ENCODE measurements around the gene ZNF608. TPM values are rescaled to one million over a fixed set of nuclear protein-coding genes. Genes with fewer than 3 reads are reported as not detected.

ZNF608 gene
- total and polyA plus RNA-seq, 2 experiments from 2014 or later = 20.5 to 42.4 TPM

DNA sequence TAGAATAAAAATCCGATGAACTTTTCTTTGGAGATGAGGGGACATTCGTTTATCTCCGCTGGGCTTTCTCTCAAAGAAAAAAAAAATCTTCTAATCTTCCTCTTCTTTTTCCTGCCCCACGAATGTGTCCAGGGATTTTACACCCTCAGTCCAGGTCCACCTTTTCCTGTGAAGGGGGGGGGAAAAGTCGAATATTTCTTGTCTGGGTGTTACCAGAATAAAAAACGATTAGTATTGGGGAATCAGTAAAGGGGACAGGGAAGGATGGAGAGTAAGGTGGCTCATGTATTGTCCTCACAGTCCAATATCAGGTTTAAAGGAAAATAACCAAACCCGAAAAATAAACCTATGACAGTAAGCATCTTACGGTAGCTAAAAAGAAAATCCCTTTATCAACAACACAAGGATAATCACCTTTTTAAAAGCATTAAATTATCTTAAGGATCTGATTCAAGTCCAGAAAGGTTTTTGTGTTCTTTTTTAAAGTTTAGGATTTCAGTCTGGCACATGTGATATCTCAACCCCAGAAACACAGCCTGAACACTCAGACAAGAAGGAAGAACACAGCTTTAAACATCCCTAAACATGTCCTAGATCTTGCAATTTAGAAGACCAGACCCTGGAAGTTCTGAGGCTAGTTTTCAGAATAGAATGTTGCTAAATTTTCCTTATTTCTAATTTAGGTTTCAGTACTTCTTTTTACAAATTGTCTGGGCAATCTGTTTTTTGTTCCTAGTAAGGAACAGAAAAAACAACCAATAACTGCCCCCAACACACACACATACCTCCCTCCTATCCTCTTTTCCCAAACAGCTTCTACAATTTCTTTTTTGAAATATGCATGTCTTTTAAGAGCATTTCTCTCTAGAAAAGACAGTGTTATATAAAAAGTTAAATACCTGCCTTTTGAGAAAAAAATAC lies 1.2 kb downstream of the ZNF608 start:
- peak overlapping the region; percentile 98 for H3K27ac Mint-ChIP-seq
- Histone ChIP-seq H3F3A (replicated peaks; ENCODE audit: low read depth) (no peaks in the 10 kb centered on the region), H3K27ac (ENCODE audit: low read depth) (no peak overlapping the region), H2AFZ (no peak overlapping the region), H3K4me2 (peak overlapping the region; percentile 87), H3K27me3 (ENCODE audit: insufficient read depth) (no peaks in the 10 kb centered on the region; the same call in 1 of the 2 replicates), H3K36me3 (ENCODE audit: insufficient read depth) (no peaks in the 10 kb centered on the region), H4K20me1 (replicated peaks; ENCODE audit: insufficient read depth) (no peaks in the 10 kb centered on the region), H3K9me2 (ENCODE audit: insufficient read depth) (no peaks in the 10 kb centered on the region), H3K79me2 (replicated peaks; ENCODE audit: insufficient read depth) (peaks cover 72% of the 10 kb centered on the region), H3K4me1 (ENCODE audit: insufficient read depth) (peaks cover 62% of the 10 kb centered on the region), H3K4me3 (peak overlapping the region; percentile 63)
- H3K4me3 Mint-ChIP-seq = no peak overlapping the region
- no peak for ATAC-seq
- peaks cover 2% of the 10 kb centered on the region; the same call in 2 of the 3 replicates for H3K9me3 Mint-ChIP-seq
- peaks cover 5% of the 10 kb centered on the region; the same call in 2 of the 3 replicates for H3K4me1 Mint-ChIP-seq
- peaks cover 4% of the 10 kb centered on the region for H3K27me3 Mint-ChIP-seq (ENCODE audit: insufficient read depth, low read depth, poor library complexity)
- DNase-seq (ENCODE audit: low spot score) = no peak
- H3K36me3 Mint-ChIP-seq (ENCODE audit: low read depth) = no peaks in the 10 kb centered on the region; the same call in 2 of the 3 replicates
- TF ChIP-seq JUNB (IDR thresholded peaks at IDR 0.05; ENCODE audit: unreplicated experiment) = no peak
- no peak for TF ChIP-seq POLR2AphosphoS5 (IDR thresholded peaks at IDR 0.05; ENCODE audit: low read depth)
- no peak for TF ChIP-seq NANOG (IDR thresholded peaks at IDR 0.05; ENCODE audit: borderline replicate concordance)
- TF ChIP-seq CREB1 (CRISPR knock-in tag; IDR thresholded peaks at IDR 0.05; ENCODE audit: low read depth) = no peak
- TF ChIP-seq, protein P1, sequence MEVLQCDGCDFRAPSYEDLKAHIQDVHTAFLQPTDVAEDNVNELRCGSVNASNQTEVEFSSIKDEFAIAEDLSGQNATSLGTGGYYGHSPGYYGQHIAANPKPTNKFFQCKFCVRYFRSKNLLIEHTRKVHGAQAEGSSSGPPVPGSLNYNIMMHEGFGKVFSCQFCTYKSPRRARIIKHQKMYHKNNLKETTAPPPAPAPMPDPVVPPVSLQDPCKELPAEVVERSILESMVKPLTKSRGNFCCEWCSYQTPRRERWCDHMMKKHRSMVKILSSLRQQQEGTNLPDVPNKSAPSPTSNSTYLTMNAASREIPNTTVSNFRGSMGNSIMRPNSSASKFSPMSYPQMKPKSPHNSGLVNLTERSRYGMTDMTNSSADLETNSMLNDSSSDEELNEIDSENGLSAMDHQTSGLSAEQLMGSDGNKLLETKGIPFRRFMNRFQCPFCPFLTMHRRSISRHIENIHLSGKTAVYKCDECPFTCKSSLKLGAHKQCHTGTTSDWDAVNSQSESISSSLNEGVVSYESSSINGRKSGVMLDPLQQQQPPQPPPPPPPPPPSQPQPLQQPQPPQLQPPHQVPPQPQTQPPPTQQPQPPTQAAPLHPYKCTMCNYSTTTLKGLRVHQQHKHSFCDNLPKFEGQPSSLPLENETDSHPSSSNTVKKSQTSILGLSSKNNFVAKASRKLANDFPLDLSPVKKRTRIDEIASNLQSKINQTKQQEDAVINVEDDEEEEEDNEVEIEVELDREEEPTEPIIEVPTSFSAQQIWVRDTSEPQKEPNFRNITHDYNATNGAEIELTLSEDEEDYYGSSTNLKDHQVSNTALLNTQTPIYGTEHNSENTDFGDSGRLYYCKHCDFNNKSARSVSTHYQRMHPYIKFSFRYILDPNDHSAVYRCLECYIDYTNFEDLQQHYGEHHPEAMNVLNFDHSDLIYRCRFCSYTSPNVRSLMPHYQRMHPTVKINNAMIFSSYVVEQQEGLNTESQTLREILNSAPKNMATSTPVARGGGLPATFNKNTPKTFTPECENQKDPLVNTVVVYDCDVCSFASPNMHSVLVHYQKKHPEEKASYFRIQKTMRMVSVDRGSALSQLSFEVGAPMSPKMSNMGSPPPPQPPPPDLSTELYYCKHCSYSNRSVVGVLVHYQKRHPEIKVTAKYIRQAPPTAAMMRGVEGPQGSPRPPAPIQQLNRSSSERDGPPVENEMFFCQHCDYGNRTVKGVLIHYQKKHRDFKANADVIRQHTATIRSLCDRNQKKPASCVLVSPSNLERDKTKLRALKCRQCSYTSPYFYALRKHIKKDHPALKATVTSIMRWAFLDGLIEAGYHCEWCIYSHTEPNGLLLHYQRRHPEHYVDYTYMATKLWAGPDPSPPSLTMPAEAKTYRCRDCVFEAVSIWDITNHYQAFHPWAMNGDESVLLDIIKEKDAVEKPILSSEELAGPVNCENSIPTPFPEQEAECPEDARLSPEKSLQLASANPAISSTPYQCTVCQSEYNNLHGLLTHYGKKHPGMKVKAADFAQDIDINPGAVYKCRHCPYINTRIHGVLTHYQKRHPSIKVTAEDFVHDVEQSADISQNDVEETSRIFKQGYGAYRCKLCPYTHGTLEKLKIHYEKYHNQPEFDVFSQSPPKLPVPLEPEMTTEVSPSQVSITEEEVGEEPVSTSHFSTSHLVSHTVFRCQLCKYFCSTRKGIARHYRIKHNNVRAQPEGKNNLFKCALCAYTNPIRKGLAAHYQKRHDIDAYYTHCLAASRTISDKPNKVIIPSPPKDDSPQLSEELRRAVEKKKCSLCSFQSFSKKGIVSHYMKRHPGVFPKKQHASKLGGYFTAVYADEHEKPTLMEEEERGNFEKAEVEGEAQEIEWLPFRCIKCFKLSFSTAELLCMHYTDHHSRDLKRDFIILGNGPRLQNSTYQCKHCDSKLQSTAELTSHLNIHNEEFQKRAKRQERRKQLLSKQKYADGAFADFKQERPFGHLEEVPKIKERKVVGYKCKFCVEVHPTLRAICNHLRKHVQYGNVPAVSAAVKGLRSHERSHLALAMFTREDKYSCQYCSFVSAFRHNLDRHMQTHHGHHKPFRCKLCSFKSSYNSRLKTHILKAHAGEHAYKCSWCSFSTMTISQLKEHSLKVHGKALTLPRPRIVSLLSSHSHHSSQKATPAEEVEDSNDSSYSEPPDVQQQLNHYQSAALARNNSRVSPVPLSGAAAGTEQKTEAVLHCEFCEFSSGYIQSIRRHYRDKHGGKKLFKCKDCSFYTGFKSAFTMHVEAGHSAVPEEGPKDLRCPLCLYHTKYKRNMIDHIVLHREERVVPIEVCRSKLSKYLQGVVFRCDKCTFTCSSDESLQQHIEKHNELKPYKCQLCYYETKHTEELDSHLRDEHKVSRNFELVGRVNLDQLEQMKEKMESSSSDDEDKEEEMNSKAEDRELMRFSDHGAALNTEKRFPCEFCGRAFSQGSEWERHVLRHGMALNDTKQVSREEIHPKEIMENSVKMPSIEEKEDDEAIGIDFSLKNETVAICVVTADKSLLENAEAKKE (CRISPR knock-in tag; IDR thresholded peaks at IDR 0.05) = no peak
- no peak for TF ChIP-seq ZNF114 (CRISPR knock-in tag; IDR thresholded peaks at IDR 0.05)
- TF ChIP-seq ETS1 (IDR thresholded peaks at IDR 0.05) = no peak
- TF ChIP-seq STAT1 (IDR thresholded peaks at IDR 0.05; ENCODE audit: unreplicated experiment) = no peak
- no peak for TF ChIP-seq EZH2phosphoT487 (IDR thresholded peaks at IDR 0.05; ENCODE audit: unreplicated experiment)
- TF ChIP-seq, protein P2, sequence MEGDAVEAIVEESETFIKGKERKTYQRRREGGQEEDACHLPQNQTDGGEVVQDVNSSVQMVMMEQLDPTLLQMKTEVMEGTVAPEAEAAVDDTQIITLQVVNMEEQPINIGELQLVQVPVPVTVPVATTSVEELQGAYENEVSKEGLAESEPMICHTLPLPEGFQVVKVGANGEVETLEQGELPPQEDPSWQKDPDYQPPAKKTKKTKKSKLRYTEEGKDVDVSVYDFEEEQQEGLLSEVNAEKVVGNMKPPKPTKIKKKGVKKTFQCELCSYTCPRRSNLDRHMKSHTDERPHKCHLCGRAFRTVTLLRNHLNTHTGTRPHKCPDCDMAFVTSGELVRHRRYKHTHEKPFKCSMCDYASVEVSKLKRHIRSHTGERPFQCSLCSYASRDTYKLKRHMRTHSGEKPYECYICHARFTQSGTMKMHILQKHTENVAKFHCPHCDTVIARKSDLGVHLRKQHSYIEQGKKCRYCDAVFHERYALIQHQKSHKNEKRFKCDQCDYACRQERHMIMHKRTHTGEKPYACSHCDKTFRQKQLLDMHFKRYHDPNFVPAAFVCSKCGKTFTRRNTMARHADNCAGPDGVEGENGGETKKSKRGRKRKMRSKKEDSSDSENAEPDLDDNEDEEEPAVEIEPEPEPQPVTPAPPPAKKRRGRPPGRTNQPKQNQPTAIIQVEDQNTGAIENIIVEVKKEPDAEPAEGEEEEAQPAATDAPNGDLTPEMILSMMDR (conservative IDR thresholded peaks at IDR 0.05; ENCODE audit: low read depth in 2 of 2) = no peak
- TF ChIP-seq REST (IDR thresholded peaks at IDR 0.05; ENCODE audit: unreplicated experiment) = no peak
- no peak for TF ChIP-seq EZH2 (IDR thresholded peaks at IDR 0.05; ENCODE audit: low read depth, unreplicated experiment)
- no peak for TF ChIP-seq ZNF331 (CRISPR knock-in tag; IDR thresholded peaks at IDR 0.05; ENCODE audit: low read depth)

Measured in GM23338 (cell line).